H54 (cell line): ENCODE measurements around the gene TFCP2L1.
A peak's percentile ranks its signal among the peaks of the same experiment; 100 is the strongest.
"Not testable (repeated sequence)": the region's sequence is repeated elsewhere in the genome, so short reads cannot be mapped to it uniquely, and the experiment has no call there.

Experiments
- DNase-seq: peaks from one replicate; pipeline ENCODE4 v3.0.0; 2011; ENCODE audit warnings: low spot score, mixed read lengths; ENCODE audit not compliant: insufficient read length
- FAIRE-seq: peaks from 3 replicates; lab custom pipeline; 2011; peaks lifted over from hg19 to GRCh38; lab: Jason Lieb, UNC
- POLR2A ChIP-seq: IDR thresholded peaks from 2 replicates; pipeline ENCODE4 v1.6.1; 2011; ENCODE audit warnings: low read depth, mild to moderate bottlenecking, low read length

The TFCP2L1 gene

DNA sequence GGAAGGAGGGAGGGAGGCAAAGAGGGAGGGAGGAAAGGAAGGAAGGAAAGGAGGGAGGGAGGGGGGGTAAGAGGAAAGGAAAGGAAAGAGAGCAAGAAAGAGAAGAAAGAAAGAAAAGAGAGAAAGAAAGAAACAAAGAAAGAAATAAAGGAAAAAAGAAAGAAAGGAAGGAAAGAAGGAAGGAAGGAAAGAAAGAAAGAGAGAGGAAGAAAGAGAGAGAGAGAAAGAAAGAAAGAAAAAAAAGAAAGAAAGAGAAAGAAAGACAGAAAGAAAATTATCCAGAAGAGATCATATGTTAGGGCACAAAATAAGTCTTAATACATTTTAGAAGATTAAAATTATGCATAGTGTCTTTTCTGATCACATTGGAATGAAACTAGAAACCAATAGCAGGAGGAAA is 24.3 kb upstream of the TFCP2L1 start:
- TF ChIP-seq POLR2A = no peak
- DNase-seq = no peak
- FAIRE-seq = no peak

DNA sequence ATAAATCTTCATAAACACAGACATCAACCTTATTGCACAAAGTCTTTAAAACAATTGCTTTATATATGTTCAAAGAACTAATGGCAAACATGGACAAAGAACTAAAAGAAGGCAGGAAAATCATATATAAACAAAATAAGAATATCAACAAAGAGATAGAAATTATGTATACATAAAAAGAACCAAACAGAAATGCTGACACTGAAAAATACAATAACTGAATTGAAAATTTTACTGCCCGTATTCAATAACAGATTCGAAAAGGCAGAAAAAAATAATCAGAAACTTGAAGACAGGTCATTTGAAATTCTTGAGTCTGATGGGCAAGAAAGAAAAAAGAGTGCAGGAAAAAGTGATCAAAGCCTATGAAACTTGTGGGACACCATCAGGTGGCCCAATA is 22.0 kb upstream of the TFCP2L1 start:
- FAIRE-seq = no peak
- DNase-seq = no peak
- no peak for TF ChIP-seq POLR2A

DNA sequence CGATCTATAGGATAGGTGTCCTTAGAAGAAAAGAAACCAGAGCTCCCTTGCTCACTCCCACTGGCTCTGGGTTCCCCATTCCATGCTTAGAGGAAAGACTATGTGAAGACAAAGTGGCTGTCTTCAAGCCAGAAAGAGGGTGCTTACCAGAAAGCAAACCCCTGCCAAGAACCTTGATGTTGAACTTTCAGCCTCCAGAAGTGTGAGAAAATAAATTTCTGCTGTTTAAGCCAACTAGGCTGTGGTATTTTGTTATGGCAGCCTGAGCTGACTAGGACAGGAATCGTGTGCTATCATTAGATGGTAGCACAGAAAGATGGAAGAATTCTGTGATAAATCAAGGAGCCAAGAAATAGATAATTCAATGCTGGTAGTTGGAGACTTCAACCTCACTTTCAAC is 19.9 kb upstream of the TFCP2L1 start:
- DNase-seq (no peak), FAIRE-seq (no peak)
- no peak for TF ChIP-seq POLR2A

DNA sequence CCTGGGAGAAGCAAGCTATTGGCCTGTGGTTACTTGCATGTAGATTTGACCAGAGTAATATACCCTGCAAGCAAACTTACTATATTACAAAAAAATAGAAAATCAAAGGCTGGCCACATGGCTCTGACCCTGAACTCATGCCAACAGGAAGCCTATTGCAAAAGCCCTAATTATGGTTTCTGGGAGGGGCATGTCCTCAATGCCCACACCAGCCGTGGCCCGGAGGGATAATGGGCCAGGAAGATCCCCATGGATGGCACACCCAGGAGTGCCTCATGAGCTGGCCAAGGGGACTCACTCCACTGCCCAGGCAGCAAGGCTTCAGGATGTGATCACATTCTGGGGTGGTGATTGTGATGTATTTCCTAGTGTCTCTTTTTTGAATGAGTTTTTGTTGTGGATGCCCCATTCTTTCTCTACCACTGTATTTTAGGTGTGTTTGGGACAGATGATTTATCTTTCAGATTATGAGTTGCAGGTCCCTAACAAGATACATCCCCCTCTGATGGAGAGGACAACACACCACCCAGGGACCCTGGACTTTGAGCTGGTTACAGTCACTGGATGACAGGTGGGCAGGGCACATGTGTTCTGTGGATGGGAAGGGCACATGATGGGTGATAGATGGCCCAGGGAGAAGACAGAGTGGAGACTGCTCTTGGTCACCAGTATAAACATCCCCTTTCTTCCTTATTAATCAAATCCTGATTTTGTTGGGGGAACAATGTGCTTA is 18.7 kb upstream of the TFCP2L1 start:
- FAIRE-seq (no peak), DNase-seq (no peak)
- TF ChIP-seq POLR2A = no peak

DNA sequence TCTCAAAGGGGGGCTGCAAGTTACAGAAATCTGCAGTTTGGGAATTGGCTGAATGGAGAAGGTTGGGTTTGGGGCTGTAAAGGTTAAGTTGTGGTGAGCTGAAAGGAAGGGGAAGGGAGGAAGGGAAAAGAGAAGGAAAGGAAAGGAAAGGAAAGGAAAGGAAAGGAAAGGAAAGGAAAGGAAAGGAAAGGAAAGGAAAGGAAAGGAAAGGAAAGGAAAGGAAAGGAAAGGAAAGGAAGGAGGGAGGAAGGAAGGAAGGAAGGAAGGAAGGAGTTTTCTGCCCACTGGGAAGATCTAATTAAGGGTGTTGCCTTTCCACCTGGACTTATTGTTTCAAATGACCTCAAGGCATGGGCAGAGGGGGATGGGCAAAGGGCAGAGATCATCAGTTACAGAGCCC is 16.2 kb upstream of the TFCP2L1 start:
- DNase-seq, FAIRE-seq: not testable (repeated sequence)

DNA sequence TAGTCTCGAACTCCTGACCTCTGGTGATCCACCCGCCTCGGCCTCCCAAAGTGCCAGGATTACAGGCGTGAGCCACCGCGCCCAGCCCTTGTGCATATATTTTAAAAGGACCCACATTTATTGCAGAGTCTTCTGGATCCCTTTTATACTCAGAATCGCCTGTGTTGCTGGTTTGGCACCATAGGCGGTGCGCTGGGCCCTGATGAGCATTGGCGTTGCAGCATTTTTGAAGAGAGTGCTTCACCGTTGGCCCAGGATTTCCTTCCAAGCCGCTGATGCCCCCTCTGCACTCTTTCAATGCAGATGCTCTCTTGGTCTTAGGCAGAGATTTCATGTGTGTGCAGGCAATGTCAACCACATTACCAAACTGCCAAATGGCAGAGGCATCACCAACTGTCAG is 13.5 kb upstream of the TFCP2L1 start:
- FAIRE-seq = no peak

DNA sequence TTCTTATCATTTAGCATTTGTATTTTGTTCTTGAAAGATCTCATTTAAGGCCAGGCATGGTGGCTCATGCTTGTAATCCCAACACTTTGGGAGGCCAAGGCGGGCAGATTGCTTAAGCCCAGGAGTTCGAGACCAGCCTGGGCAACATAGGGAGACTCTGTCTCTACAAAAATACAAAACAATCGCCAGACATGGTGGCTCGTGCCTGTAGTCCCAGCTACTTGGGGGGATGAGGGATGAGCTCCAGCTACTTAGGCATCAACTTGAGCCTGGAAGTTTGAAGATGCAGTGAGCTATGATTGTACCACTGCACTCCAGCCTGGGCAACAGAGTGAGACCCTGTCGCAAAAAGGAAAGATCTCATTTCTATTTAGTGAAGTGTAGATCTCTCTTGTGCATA is 12.9 kb upstream of the TFCP2L1 start:
- DNase-seq, FAIRE-seq: not testable (repeated sequence)

More for the DNA sequence above, 13.5 kb upstream of the TFCP2L1 start:
- DNase-seq = no peak
- TF ChIP-seq POLR2A = no peak

DNA sequence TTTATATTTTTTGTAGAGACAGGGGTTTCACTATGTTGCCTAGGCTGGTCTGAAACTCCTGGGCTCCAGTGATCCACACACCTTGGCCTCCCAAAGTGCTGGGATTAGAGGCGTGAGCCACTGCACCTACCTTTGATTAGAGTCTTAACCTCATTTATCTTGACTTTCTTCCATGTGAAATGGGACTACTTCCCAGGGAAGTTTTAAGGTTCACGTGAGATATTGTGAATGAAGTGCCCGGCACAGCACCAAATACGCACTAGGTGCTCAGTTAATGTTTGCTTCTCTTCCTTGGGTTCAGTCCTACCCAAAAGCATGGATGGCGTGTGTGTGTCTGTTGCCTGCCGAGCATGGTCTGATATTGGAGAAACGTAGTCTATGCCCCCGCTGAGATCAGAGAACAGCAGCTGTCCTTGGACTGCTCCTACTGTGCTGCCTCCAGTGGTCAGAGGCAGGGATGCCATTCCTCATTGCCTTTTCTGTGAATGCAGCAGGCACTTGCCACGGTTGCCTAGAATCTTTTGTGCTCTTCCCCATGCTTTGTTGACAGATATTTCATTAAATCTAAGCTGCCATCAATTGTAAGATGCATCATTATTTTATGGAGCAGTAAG is 12.3 kb upstream of the TFCP2L1 start:
- FAIRE-seq (no peak), DNase-seq (peak; percentile 68)
- no peak for TF ChIP-seq POLR2A

DNA sequence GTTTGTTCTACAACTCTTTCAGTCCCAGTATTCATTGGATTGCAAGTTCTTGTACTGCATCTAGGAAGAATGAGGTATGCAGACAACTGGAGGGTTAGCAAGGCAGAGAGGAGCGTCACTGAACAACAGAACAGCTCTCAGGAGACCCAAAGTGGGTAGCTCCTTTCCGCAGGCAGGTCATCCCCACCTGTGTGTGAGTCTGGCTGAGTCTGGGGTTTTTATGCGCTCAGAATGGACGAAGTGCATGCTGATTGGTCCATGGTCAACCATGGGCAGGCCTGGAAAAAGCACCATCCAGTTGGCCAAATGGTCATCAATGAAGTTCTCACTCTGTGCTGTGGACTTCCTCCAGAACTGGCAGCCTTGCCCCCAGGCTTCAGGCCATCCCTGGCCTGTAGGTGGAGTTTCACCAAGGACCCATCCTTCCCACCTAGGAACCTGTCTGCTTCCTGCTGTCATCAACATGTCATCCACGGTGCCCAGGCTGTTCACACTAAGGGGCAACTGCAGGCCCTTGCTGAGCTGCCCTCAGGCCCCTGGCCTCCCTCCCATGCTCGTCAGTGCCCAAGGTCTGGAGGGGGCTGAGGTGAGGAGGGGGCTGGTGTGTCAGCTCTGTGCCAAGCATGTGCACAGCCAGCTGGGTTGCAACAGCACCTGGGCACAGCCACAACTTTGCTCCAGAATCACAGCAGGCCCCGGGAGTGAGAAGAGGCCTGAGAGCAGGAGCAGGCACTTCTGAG is 11.1 kb upstream of the TFCP2L1 start:
- TF ChIP-seq POLR2A = no peak
- no peak for FAIRE-seq
- DNase-seq = no peak

DNA sequence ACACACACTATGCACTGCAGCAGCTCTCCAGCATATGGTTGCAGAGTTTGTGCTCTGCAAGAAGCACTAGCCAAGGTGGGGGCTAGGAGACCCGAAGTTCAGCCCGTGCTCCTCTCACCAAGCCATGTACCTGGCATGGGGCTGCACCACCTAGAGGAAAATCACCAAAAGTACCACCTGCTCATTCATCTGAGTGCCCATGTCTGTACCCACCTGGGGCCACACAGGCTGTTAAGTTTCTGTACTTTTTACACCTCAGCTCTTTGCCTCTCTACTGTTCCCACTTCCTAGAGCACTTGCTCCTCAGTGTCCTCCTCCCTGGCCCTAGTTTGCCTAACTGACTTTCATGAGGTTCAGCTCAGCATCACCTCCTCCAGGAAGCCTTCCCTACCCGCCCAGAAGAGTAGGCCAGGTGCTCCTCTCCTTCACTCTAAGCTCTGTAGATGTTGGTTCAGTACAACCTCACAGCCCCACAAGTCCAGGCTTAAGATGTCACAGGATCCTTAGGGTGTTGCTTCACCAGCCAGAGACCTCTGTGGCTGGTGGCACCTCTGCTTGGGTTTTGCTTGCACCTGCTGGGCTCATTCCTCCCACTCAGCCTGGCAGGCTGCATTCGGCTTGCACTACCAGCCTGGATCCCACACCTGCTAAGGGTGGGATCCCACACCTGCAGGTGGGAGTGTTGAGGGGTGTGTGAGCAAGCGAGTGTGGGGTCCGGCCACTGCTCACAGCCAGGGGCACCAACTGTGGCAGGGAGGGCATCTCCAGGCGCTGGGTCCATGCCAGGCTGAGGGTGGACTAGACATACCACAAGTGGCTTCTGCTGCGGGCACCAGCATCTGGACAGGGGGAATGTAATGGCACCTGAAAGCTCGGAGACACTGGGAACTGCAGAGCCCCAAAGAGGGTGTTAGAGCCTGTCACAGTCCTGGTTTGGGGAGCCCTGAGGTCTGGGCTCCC is 10.2 kb upstream of the TFCP2L1 start:
- DNase-seq (no peak), FAIRE-seq (no peak)
- no peak for TF ChIP-seq POLR2A

DNA sequence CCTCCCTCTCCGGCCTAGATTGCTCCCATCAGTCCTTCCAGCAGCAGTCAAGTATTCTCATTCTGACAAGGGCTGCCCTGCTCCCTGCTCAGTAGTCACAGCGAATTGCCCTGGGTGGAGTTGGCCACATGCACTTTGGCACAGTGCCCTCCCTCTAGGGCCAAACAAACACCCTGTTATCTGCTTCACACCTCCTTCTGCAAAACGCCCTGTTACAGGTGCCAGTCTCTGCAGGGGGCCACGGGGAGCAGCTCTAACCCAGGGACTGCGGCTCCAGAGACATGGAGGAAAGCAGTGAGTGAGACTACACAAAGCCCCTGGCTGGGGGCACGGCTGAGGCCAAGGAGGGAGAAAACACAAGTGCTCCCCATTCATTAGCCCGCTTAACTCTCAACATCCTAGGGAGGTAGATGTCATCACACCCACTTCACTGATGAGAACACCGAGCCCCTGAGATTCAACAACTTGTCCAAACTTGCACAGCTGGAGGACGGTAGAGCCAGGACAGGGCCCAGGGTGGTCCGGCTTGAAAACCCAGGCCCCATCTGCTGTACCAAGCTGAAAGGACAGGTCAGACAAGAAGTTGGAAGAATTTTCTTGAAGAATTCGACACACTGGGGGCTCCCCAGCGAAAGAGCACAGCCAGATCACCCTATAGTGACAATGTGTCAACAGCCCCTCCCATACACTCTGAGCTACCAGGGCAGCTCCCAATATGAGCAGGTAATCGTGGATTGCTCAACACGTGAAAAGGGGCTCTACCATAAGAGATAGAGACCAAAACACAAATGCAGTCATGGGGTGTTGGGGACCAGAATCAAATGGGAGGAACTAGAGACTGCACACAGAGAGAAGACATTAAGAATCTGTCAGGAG is 8.7 kb upstream of the TFCP2L1 start:
- TF ChIP-seq POLR2A = no peak
- DNase-seq = no peak
- no peak for FAIRE-seq

DNA sequence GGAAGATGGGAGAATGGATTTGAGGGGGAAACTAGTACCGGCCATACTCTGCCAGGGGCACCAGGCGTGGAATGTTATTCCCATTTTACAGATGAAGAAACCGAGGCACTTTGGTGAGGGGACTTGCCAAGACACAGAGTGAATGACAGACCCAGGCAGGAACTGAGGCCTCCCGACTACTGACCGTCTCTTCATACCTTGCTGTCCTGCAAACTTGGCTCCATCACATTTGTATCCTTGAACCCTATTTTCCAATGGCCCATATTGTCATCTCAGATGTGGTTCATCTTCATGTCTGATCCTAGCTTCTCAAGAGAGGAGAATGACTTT is 6.2 kb upstream of the TFCP2L1 start:
- FAIRE-seq (no peak), DNase-seq (no peak)
- no peak for TF ChIP-seq POLR2A

DNA sequence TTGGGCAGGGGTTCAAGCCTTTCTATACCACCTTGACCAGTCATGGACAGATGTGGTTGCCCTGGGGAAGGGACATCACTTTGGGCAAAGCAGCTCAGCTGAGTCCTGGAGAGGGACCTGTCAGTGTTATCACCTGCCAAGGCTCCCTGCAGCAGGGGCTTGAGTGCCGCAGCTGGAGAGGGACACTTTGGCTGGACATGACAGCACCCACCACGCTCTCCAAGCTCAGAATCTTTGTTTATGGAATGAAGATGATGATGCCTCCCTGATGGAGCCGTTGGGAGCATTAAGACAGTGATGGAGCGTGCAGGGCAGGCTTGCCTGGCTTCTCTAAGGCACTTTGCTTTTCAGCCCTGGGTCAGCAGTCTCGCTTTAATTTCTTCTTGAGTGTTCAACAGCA is 4.3 kb upstream of the TFCP2L1 start:
- no peak for DNase-seq
- TF ChIP-seq POLR2A = no peak
- FAIRE-seq = no peak
